Measurements from ENCODE around the gene SLC22A2. TPM values are rescaled to one million over a fixed set of nuclear protein-coding genes. Genes with fewer than 3 reads are reported as not detected.

The SLC22A2 gene
- total and polyA plus RNA-seq, 2 donors (not counting 1 experiment from before 2014, with no cell fraction given): not detected

DNA sequence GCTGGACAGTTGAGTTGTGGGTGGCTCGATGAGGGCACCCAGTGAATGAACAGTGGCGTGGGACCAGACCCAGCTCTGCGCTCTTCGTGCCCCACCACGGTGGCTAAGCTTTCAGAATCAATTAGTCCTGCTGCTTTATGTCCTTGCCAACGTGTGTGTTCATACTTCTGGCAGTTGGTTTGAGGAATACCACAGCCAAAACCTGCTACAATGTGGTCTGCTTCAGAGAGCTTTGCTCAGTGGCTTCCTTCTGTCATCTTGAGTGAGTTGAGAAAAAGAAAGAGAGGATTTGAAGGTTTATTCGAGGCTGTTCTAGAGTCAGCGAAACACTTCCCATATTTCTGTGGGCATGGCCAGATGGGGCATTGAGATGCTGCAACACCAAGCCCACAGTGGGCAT is 39.5 kb upstream of the SLC22A2 start:
- no peak overlapping the region for H3K27ac ChIP-seq (ENCODE audit: insufficient read depth, low read length)
- no peak overlapping the region for H2AFZ ChIP-seq (ENCODE audit: low read length)
- no peak for DNase-seq (ENCODE audit: low read depth in 2 of 2)
- no peaks in the 10 kb centered on the region for H3K36me3 ChIP-seq (ENCODE audit: control insufficient read depth, insufficient read depth, low read length)
- no peaks in the 10 kb centered on the region for H3K4me1 ChIP-seq (ENCODE audit: control insufficient read depth, extremely low read depth, insufficient read depth, low read length)
- no peak overlapping the region for H3K4me2 ChIP-seq (ENCODE audit: extremely low read depth, insufficient read depth, low read length)
- H3K9ac ChIP-seq (ENCODE audit: insufficient read depth, low read length): no peak overlapping the region
- TF ChIP-seq EZH2 (IDR thresholded peaks at IDR 0.05; ENCODE audit: low read length, missing control alignments): no peak
- TF ChIP-seq, protein P1, sequence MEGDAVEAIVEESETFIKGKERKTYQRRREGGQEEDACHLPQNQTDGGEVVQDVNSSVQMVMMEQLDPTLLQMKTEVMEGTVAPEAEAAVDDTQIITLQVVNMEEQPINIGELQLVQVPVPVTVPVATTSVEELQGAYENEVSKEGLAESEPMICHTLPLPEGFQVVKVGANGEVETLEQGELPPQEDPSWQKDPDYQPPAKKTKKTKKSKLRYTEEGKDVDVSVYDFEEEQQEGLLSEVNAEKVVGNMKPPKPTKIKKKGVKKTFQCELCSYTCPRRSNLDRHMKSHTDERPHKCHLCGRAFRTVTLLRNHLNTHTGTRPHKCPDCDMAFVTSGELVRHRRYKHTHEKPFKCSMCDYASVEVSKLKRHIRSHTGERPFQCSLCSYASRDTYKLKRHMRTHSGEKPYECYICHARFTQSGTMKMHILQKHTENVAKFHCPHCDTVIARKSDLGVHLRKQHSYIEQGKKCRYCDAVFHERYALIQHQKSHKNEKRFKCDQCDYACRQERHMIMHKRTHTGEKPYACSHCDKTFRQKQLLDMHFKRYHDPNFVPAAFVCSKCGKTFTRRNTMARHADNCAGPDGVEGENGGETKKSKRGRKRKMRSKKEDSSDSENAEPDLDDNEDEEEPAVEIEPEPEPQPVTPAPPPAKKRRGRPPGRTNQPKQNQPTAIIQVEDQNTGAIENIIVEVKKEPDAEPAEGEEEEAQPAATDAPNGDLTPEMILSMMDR (conservative IDR thresholded peaks at IDR 0.05 in 1 of 2, IDR thresholded peaks at IDR 0.05 in 1 of 2; ENCODE audit: low read depth in 1 of 2, low read length in 2 of 2): no peak
- H3K4me3 ChIP-seq (replicated peaks in 1 of 4; ENCODE audit: control extremely low read depth in 1 of 4, insufficient read depth in 1 of 4, low read depth in 3 of 4, low read length in 4 of 4): no peak overlapping the region
- H3K27me3 ChIP-seq (ENCODE audit: control insufficient read depth, insufficient read depth, low read length): no peaks in the 10 kb centered on the region
- no peaks in the 10 kb centered on the region for H3K79me2 ChIP-seq (ENCODE audit: control insufficient read depth, insufficient read depth, low read length)
- no peaks in the 10 kb centered on the region for H3K9me3 ChIP-seq (ENCODE audit: control insufficient read depth, insufficient read depth, low read depth, low read length)
- no peaks in the 10 kb centered on the region for H4K20me1 ChIP-seq (ENCODE audit: control insufficient read depth, extremely low read depth, insufficient read depth, low read length)

DNA sequence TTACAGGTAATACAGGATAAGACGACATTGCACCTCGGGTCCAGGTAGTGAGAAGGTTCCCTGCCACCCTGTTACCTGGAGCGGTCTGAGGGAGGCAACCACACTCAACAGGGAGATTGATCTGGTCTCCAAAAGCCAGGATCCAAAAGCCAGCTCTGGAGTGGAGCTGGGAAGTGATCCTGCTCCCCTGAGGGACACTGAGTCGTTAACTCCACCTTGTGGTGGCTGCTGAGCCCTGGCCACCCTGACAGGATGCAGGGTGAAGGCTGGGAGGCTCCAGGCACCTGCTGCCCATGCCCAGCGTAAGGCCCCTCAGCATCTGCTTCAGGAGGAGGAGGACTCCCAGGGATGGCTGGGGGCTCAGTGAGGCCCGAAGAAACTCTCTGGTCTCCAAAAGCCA is 38.7 kb upstream of the SLC22A2 start:
- H3K36me3 ChIP-seq (ENCODE audit: control insufficient read depth, insufficient read depth, low read length): no peaks in the 10 kb centered on the region
- no peak overlapping the region for H3K4me2 ChIP-seq (ENCODE audit: extremely low read depth, insufficient read depth, low read length)
- no peaks in the 10 kb centered on the region for H3K9me3 ChIP-seq (ENCODE audit: control insufficient read depth, insufficient read depth, low read depth, low read length)
- H3K4me3 ChIP-seq (replicated peaks in 1 of 4; ENCODE audit: control extremely low read depth in 1 of 4, insufficient read depth in 1 of 4, low read depth in 3 of 4, low read length in 4 of 4): no peak overlapping the region
- H2AFZ ChIP-seq (ENCODE audit: low read length): no peak overlapping the region
- TF ChIP-seq, protein P1 (conservative IDR thresholded peaks at IDR 0.05 in 1 of 2, IDR thresholded peaks at IDR 0.05 in 1 of 2; ENCODE audit: low read depth in 1 of 2, low read length in 2 of 2): no peak
- TF ChIP-seq EZH2 (IDR thresholded peaks at IDR 0.05; ENCODE audit: low read length, missing control alignments): no peak
- no peaks in the 10 kb centered on the region for H3K4me1 ChIP-seq (ENCODE audit: control insufficient read depth, extremely low read depth, insufficient read depth, low read length)
- no peak for DNase-seq (ENCODE audit: low read depth in 2 of 2)
- no peak overlapping the region for H3K9ac ChIP-seq (ENCODE audit: insufficient read depth, low read length)
- no peak overlapping the region for H3K27ac ChIP-seq (ENCODE audit: insufficient read depth, low read length)
- no peaks in the 10 kb centered on the region for H4K20me1 ChIP-seq (ENCODE audit: control insufficient read depth, extremely low read depth, insufficient read depth, low read length)
- no peaks in the 10 kb centered on the region for H3K27me3 ChIP-seq (ENCODE audit: control insufficient read depth, insufficient read depth, low read length)
- no peaks in the 10 kb centered on the region for H3K79me2 ChIP-seq (ENCODE audit: control insufficient read depth, insufficient read depth, low read length)

DNA sequence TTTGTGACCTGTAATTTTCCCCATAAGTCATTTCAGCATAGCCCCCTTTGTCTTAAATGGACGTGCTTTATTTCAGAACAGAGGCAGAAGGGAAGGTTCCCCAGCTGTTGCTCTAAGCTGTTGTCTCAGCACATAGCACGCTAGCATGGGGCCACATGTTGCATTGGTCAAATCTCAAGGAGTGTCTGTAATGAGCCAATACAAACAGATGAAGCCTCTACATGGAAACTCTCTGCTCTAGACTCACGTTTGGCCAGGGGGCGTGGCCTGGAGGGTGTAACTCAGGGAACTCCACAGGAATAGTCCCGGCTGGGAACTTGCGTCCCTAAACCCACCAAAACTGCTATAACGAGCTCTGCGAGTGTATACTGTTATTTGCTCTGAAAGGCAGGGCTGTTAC is 35.2 kb upstream of the SLC22A2 start:
- H3K79me2 ChIP-seq (ENCODE audit: control insufficient read depth, insufficient read depth, low read length): no peaks in the 10 kb centered on the region
- H3K4me3 ChIP-seq (replicated peaks in 1 of 4; ENCODE audit: control extremely low read depth in 1 of 4, insufficient read depth in 1 of 4, low read depth in 3 of 4, low read length in 4 of 4): no peak overlapping the region
- H3K4me1 ChIP-seq (ENCODE audit: control insufficient read depth, extremely low read depth, insufficient read depth, low read length): no peaks in the 10 kb centered on the region
- no peak for DNase-seq (ENCODE audit: low read depth in 2 of 2)
- TF ChIP-seq EZH2 (IDR thresholded peaks at IDR 0.05; ENCODE audit: low read length, missing control alignments): no peak
- TF ChIP-seq, protein P1 (conservative IDR thresholded peaks at IDR 0.05 in 1 of 2, IDR thresholded peaks at IDR 0.05 in 1 of 2; ENCODE audit: low read depth in 1 of 2, low read length in 2 of 2): no peak
- no peaks in the 10 kb centered on the region for H3K9me3 ChIP-seq (ENCODE audit: control insufficient read depth, insufficient read depth, low read depth, low read length)
- no peak overlapping the region for H3K9ac ChIP-seq (ENCODE audit: insufficient read depth, low read length)
- no peaks in the 10 kb centered on the region for H3K27me3 ChIP-seq (ENCODE audit: control insufficient read depth, insufficient read depth, low read length)
- H3K4me2 ChIP-seq (ENCODE audit: extremely low read depth, insufficient read depth, low read length): no peak overlapping the region
- H4K20me1 ChIP-seq (ENCODE audit: control insufficient read depth, extremely low read depth, insufficient read depth, low read length): no peaks in the 10 kb centered on the region
- no peak overlapping the region for H3K27ac ChIP-seq (ENCODE audit: insufficient read depth, low read length)
- no peak overlapping the region for H2AFZ ChIP-seq (ENCODE audit: low read length)
- H3K36me3 ChIP-seq (ENCODE audit: control insufficient read depth, insufficient read depth, low read length): no peaks in the 10 kb centered on the region

Measured in fibroblast of lung (primary cell).